ENCODE measurements around the gene DIDO1. TPM values are rescaled to one million over a fixed set of nuclear protein-coding genes. Genes with fewer than 3 reads are reported as not detected.

Gene DIDO1
- total and polyA plus RNA-seq, 2 donors (not counting 1 experiment from before 2014, with no cell fraction given) = 57.6 to 124 TPM

GRCh38 chr20:62846166-62846890, 80.0 kb downstream of the DIDO1 start:
- no peak overlapping the region for H3K9ac ChIP-seq (ENCODE audit: low read length)
- ATAC-seq (ENCODE audit: low read depth) = no peak
- no peak overlapping the region for H3K4me3 Mint-ChIP-seq
- POLR2A ChIA-PET = no interaction called here
- DNase-seq = no peak
- CTCF ChIA-PET = interaction anchor here (1.0 kb wide), 1 partner anchor 16 kb away, joined by 4 read pairs; no protein-coding TSS in a partner anchor
- intact Hi-C loops (cut with micrococcal nuclease) = no loop called here
- no peaks in the 10 kb centered on the region for H3K4me1 ChIP-seq (ENCODE audit: control insufficient read depth in 2 of 2, insufficient read depth in 2 of 2, low read length in 2 of 2)
- no peak overlapping the region for H3K27ac Mint-ChIP-seq
- no peaks in the 10 kb centered on the region for H3K9me3 Mint-ChIP-seq (ENCODE audit: insufficient read depth)
- no peaks in the 10 kb centered on the region for H4K20me1 ChIP-seq (ENCODE audit: control insufficient read depth, insufficient read depth, low read length, poor library complexity, severe bottlenecking)
- H3K4me3 ChIP-seq (ENCODE audit: control extremely low read depth in 1 of 5, extremely low read depth in 1 of 5, insufficient read depth in 1 of 5, low read depth in 2 of 5, low read length in 4 of 5) = no peak overlapping the region
- no peaks in the 10 kb centered on the region for H3K4me1 Mint-ChIP-seq
- H3K36me3 ChIP-seq (replicated peaks in 1 of 2; ENCODE audit: control extremely low read depth in 1 of 2, control insufficient read depth in 1 of 2, extremely low read depth in 1 of 2, insufficient read depth in 2 of 2, low read length in 1 of 2) = no peaks in the 10 kb centered on the region
- WGBS (ENCODE audit: insufficient coverage) = 93% methylated on average over 3 of the region's 19 CpGs
- no peaks in the 10 kb centered on the region for H3K27me3 Mint-ChIP-seq
- no peaks in the 10 kb centered on the region for H3K27me3 ChIP-seq (replicated peaks in 1 of 4; ENCODE audit: control extremely low read depth in 1 of 4, control insufficient read depth in 3 of 4, insufficient read depth in 4 of 4, low read length in 3 of 4)
- H3K27ac ChIP-seq (ENCODE audit: low read length in 2 of 2) = no peak overlapping the region
- no peak overlapping the region for H2AFZ ChIP-seq (ENCODE audit: insufficient read depth, low read depth, low read length, poor library complexity, severe bottlenecking)
- H3K9me3 ChIP-seq (ENCODE audit: control extremely low read depth in 1 of 3, control insufficient read depth in 2 of 3, insufficient read depth in 1 of 3, low read length in 2 of 3) = no peaks in the 10 kb centered on the region
- no peaks in the 10 kb centered on the region for H3K79me2 ChIP-seq (ENCODE audit: control insufficient read depth, insufficient read depth, low read length)
- no peak for TF ChIP-seq EZH2 (IDR thresholded peaks at IDR 0.05; ENCODE audit: borderline replicate concordance, insufficient read depth, low read depth, low read length, poor library complexity, severe bottlenecking)
- no peak for TF ChIP-seq CTCF (IDR thresholded peaks at IDR 0.05)
- H3K4me2 ChIP-seq (replicated peaks; ENCODE audit: low read depth, low read length, poor library complexity, severe bottlenecking) = no peak overlapping the region

GRCh38 chr20:62845416-62846160, 80.7 kb downstream of the DIDO1 start:
- 95% methylated on average over 10 of the region's 16 CpGs for WGBS (ENCODE audit: insufficient coverage)
- Mint-ChIP-seq H3K27ac (no peak overlapping the region), H3K4me3 (no peak overlapping the region), H3K9me3 (ENCODE audit: insufficient read depth) (no peaks in the 10 kb centered on the region), H3K27me3 (no peaks in the 10 kb centered on the region), H3K4me1 (no peaks in the 10 kb centered on the region)
- Histone ChIP-seq H3K4me2 (replicated peaks; ENCODE audit: low read depth, low read length, poor library complexity, severe bottlenecking) (no peak overlapping the region), H3K4me3 (ENCODE audit: control extremely low read depth in 1 of 5, extremely low read depth in 1 of 5, insufficient read depth in 1 of 5, low read depth in 2 of 5, low read length in 4 of 5) (no peak overlapping the region), H3K9ac (ENCODE audit: low read length) (no peak overlapping the region), H3K36me3 (replicated peaks in 1 of 2; ENCODE audit: control extremely low read depth in 1 of 2, control insufficient read depth in 1 of 2, extremely low read depth in 1 of 2, insufficient read depth in 2 of 2, low read length in 1 of 2) (no peaks in the 10 kb centered on the region), H3K27me3 (replicated peaks in 1 of 4; ENCODE audit: control extremely low read depth in 1 of 4, control insufficient read depth in 3 of 4, insufficient read depth in 4 of 4, low read length in 3 of 4) (no peaks in the 10 kb centered on the region), H3K27ac (ENCODE audit: low read length in 2 of 2) (no peak overlapping the region), H3K9me3 (ENCODE audit: control extremely low read depth in 1 of 3, control insufficient read depth in 2 of 3, insufficient read depth in 1 of 3, low read length in 2 of 3) (no peaks in the 10 kb centered on the region), H3K79me2 (ENCODE audit: control insufficient read depth, insufficient read depth, low read length) (no peaks in the 10 kb centered on the region), H2AFZ (ENCODE audit: insufficient read depth, low read depth, low read length, poor library complexity, severe bottlenecking) (no peak overlapping the region), H4K20me1 (ENCODE audit: control insufficient read depth, insufficient read depth, low read length, poor library complexity, severe bottlenecking) (no peaks in the 10 kb centered on the region), H3K4me1 (ENCODE audit: control insufficient read depth in 2 of 2, insufficient read depth in 2 of 2, low read length in 2 of 2) (no peaks in the 10 kb centered on the region)
- ATAC-seq (ENCODE audit: low read depth) (no peak), DNase-seq (no peak)
- POLR2A ChIA-PET = interaction anchor here (0.6 kb wide), 1 partner anchor 650 kb away, joined by 3 read pairs; no protein-coding TSS in a partner anchor
- CTCF ChIA-PET = no interaction called here
- no peak for TF ChIP-seq CTCF (IDR thresholded peaks at IDR 0.05)
- TF ChIP-seq EZH2 (IDR thresholded peaks at IDR 0.05; ENCODE audit: borderline replicate concordance, insufficient read depth, low read depth, low read length, poor library complexity, severe bottlenecking) = no peak
- intact Hi-C loops (cut with micrococcal nuclease) = no loop called here

All from B cell (primary cell).